Umbilical cord (tissue), 2 donors: ENCODE measurements around the gene PPP1R13B. TPM values are rescaled to one million over a fixed set of nuclear protein-coding genes. Genes with fewer than 3 reads are reported as not detected.

Experiments used
- DNase-seq: peaks from one replicate; pipeline ENCODE4 v3.0.0-alpha.2; 2015; ENCODE audit warnings: low spot score
- total RNA-seq: library from RNA; depleted of rRNA; stranded (reverse); fragments of >200 nt; gene quantifications from one replicate; pipeline ENCODE4 v1.2.3, GENCODE V29; 2014; ENCODE audit warnings: low replicate concordance; ENCODE audit not compliant: insufficient read depth

PPP1R13B gene
- total RNA-seq, 1 donor from 2014 or later: 3.4 TPM

- DNase-seq: no peak
Measured at GRCh38 chr14:103732868-103733620, 114.3 kb downstream of the PPP1R13B start.

- DNase-seq: no peak
Measured at GRCh38 chr14:103731916-103732867, 115.2 kb downstream of the PPP1R13B start.

GRCh38 chr14:103731481-103731880 is 115.9 kb downstream of the PPP1R13B start:
- no peak for DNase-seq

- no peak for DNase-seq
Measured at GRCh38 chr14:103730490-103731035, 116.8 kb downstream of the PPP1R13B start.

GRCh38 chr14:103729496-103730448 is 117.6 kb downstream of the PPP1R13B start:
- DNase-seq: no peak

GRCh38 chr14:103728721-103729120 is 118.7 kb downstream of the PPP1R13B start:
- no peak for DNase-seq

- DNase-seq: no peak
Measured at GRCh38 chr14:103728141-103728540, 119.2 kb downstream of the PPP1R13B start.

- no peak for DNase-seq
Measured at GRCh38 chr14:103727313-103727980, 119.9 kb downstream of the PPP1R13B start.

- no peak for DNase-seq
Measured at GRCh38 chr14:103726474-103726873, 120.9 kb downstream of the PPP1R13B start.

- DNase-seq: no peak
Measured at GRCh38 chr14:103725739-103726395, 121.5 kb downstream of the PPP1R13B start.

GRCh38 chr14:103725001-103725682 is 122.2 kb downstream of the PPP1R13B start:
- no peak for DNase-seq

GRCh38 chr14:103724116-103724515 is 123.3 kb downstream of the PPP1R13B start:
- DNase-seq: peak; percentile 69

GRCh38 chr14:103723748-103724081 is 123.7 kb downstream of the PPP1R13B start:
- DNase-seq: no peak

GRCh38 chr14:103721334-103722120 is 125.8 kb downstream of the PPP1R13B start:
- no peak for DNase-seq

- DNase-seq: no peak
Measured at GRCh38 chr14:103719751-103720150, 127.6 kb downstream of the PPP1R13B start.

GRCh38 chr14:103718572-103718971 is 128.8 kb downstream of the PPP1R13B start:
- DNase-seq: peak; percentile 90

- no peak for DNase-seq
Measured at GRCh38 chr14:103716899-103717411, 130.4 kb downstream of the PPP1R13B start.

- no peak for DNase-seq
Measured at GRCh38 chr14:103716091-103716801, 131.1 kb downstream of the PPP1R13B start.
